Measurements from ENCODE around the gene KCNRG.

Gene KCNRG, protein sequence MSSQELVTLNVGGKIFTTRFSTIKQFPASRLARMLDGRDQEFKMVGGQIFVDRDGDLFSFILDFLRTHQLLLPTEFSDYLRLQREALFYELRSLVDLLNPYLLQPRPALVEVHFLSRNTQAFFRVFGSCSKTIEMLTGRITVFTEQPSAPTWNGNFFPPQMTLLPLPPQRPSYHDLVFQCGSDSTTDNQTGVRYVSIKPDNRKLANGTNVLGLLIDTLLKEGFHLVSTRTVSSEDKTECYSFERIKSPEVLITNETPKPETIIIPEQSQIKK

GRCh38 chr13:50015258-50015657 lies at the start of gene KCNRG:
TSS of gene KCNRG (plus strand) at chr13:50015444. CDS start at chr13:50015494, 50 bp downstream.
- TF ChIP-seq, protein P1, sequence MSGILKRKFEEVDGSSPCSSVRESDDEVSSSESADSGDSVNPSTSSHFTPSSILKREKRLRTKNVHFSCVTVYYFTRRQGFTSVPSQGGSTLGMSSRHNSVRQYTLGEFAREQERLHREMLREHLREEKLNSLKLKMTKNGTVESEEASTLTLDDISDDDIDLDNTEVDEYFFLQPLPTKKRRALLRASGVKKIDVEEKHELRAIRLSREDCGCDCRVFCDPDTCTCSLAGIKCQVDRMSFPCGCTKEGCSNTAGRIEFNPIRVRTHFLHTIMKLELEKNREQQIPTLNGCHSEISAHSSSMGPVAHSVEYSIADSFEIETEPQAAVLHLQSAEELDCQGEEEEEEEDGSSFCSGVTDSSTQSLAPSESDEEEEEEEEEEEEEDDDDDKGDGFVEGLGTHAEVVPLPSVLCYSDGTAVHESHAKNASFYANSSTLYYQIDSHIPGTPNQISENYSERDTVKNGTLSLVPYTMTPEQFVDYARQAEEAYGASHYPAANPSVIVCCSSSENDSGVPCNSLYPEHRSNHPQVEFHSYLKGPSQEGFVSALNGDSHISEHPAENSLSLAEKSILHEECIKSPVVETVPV (CRISPR knock-in tag; IDR thresholded peaks at IDR 0.05) = no peak
- TF ChIP-seq, protein P2, sequence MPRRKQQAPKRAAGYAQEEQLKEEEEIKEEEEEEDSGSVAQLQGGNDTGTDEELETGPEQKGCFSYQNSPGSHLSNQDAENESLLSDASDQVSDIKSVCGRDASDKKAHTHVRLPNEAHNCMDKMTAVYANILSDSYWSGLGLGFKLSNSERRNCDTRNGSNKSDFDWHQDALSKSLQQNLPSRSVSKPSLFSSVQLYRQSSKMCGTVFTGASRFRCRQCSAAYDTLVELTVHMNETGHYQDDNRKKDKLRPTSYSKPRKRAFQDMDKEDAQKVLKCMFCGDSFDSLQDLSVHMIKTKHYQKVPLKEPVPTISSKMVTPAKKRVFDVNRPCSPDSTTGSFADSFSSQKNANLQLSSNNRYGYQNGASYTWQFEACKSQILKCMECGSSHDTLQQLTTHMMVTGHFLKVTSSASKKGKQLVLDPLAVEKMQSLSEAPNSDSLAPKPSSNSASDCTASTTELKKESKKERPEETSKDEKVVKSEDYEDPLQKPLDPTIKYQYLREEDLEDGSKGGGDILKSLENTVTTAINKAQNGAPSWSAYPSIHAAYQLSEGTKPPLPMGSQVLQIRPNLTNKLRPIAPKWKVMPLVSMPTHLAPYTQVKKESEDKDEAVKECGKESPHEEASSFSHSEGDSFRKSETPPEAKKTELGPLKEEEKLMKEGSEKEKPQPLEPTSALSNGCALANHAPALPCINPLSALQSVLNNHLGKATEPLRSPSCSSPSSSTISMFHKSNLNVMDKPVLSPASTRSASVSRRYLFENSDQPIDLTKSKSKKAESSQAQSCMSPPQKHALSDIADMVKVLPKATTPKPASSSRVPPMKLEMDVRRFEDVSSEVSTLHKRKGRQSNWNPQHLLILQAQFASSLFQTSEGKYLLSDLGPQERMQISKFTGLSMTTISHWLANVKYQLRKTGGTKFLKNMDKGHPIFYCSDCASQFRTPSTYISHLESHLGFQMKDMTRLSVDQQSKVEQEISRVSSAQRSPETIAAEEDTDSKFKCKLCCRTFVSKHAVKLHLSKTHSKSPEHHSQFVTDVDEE (CRISPR knock-in tag; IDR thresholded peaks at IDR 0.05) = no peak
- TF ChIP-seq, protein P3, sequence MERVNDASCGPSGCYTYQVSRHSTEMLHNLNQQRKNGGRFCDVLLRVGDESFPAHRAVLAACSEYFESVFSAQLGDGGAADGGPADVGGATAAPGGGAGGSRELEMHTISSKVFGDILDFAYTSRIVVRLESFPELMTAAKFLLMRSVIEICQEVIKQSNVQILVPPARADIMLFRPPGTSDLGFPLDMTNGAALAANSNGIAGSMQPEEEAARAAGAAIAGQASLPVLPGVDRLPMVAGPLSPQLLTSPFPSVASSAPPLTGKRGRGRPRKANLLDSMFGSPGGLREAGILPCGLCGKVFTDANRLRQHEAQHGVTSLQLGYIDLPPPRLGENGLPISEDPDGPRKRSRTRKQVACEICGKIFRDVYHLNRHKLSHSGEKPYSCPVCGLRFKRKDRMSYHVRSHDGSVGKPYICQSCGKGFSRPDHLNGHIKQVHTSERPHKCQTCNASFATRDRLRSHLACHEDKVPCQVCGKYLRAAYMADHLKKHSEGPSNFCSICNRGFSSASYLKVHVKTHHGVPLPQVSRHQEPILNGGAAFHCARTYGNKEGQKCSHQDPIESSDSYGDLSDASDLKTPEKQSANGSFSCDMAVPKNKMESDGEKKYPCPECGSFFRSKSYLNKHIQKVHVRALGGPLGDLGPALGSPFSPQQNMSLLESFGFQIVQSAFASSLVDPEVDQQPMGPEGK (CRISPR knock-in tag; IDR thresholded peaks at IDR 0.05; ENCODE audit: borderline replicate concordance) = no peak
- no peak for TF ChIP-seq SNAI2 (CRISPR knock-in tag; IDR thresholded peaks at IDR 0.05)
- no peak for TF ChIP-seq ZNF8 (CRISPR knock-in tag; IDR thresholded peaks at IDR 0.05)
- TF ChIP-seq CSDC2 (CRISPR knock-in tag; IDR thresholded peaks at IDR 0.05) = no peak
- TF ChIP-seq ISL1 (CRISPR knock-in tag; IDR thresholded peaks at IDR 0.05) = no peak
- TF ChIP-seq ZNF565 (CRISPR knock-in tag; conservative IDR thresholded peaks at IDR 0.05; ENCODE audit: low read depth) = no peak
- TF ChIP-seq ZC3H10 (CRISPR knock-in tag; IDR thresholded peaks at IDR 0.05) = no peak
- TF ChIP-seq BACH2 (CRISPR knock-in tag; IDR thresholded peaks at IDR 0.05; ENCODE audit: borderline replicate concordance) = no peak
- no peak for TF ChIP-seq TOX (CRISPR knock-in tag; IDR thresholded peaks at IDR 0.05; ENCODE audit: borderline replicate concordance)
- TF ChIP-seq ZFP30 (CRISPR knock-in tag; IDR thresholded peaks at IDR 0.05) = no peak
- TF ChIP-seq CREB5 (CRISPR knock-in tag; IDR thresholded peaks at IDR 0.05; ENCODE audit: low read depth) = no peak
- no peak for TF ChIP-seq ZFP3 (CRISPR knock-in tag; IDR thresholded peaks at IDR 0.05)
- TF ChIP-seq TCF4 (CRISPR knock-in tag; IDR thresholded peaks at IDR 0.05; ENCODE audit: borderline replicate concordance) = no peak
- TF ChIP-seq POU6F1 (CRISPR knock-in tag; IDR thresholded peaks at IDR 0.05; ENCODE audit: borderline replicate concordance, low read depth) = no peak
- no peak for TF ChIP-seq ESRRG (CRISPR knock-in tag; IDR thresholded peaks at IDR 0.05)
- no peak for TF ChIP-seq GLIS3 (CRISPR knock-in tag; IDR thresholded peaks at IDR 0.05)
- ATAC-seq = no peak; the same call in 2 of the 3 replicates

DNA sequence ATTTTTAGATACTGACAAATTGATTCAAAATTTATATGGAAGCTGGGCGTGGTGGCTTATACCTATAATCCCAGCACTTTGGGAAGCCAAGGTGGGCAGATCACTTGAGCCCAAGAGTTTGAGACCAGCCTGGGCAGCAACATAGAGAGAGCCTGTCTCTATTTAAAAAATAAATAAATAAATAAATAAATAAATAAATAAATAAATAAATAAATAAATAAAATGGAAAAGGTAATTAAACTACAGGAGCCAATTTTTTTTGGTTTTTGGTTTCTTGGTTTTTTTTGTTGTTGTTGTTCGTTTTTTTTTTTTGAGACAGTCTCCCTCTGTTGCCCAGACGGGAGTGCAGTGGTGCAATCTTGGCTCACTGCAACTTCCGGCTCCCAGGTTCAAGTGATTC lies 47.8 kb upstream of the KCNRG start:
- TF ChIP-seq ZNF8 (CRISPR knock-in tag; IDR thresholded peaks at IDR 0.05) (no peak), ZNF70 (CRISPR knock-in tag; IDR thresholded peaks at IDR 0.05) (no peak), ZNF565 (CRISPR knock-in tag; conservative IDR thresholded peaks at IDR 0.05; ENCODE audit: low read depth) (no peak), CREB5 (CRISPR knock-in tag; IDR thresholded peaks at IDR 0.05; ENCODE audit: low read depth) (no peak), ZFP30 (CRISPR knock-in tag; IDR thresholded peaks at IDR 0.05) (no peak), ESRRG (CRISPR knock-in tag; IDR thresholded peaks at IDR 0.05) (no peak), ZFP3 (CRISPR knock-in tag; IDR thresholded peaks at IDR 0.05) (no peak), ARNTL (CRISPR knock-in tag; IDR thresholded peaks at IDR 0.05; ENCODE audit: borderline replicate concordance, low read depth) (no peak), RARB (CRISPR knock-in tag; IDR thresholded peaks at IDR 0.05) (no peak), PPARA (CRISPR knock-in tag; IDR thresholded peaks at IDR 0.05; ENCODE audit: borderline replicate concordance) (no peak)
- no peak for ATAC-seq

Data from SK-N-SH treated with all-trans-retinoic acid at 6 μM for 48 hours (cell line).